H9 (cell line): Measurements from ENCODE around the gene COX5A. TPM values are rescaled to one million over a fixed set of nuclear protein-coding genes. Genes with fewer than 3 reads are reported as not detected.

Experiments used
- DNase-seq: peaks from one replicate; pipeline ENCODE4 v3.0.0-alpha.2; 2017
- H2AFZ ChIP-seq: one replicate; pipeline ENCODE4 v1.6.1; 2013; ENCODE audit warnings: mild to moderate bottlenecking, low read length, control low read depth, moderate library complexity
- H2AK5ac ChIP-seq: 2 replicates; pipeline ENCODE4 v1.6.1; 2013; ENCODE audit warnings: low read length, control low read depth, mixed read lengths; ENCODE audit not compliant: insufficient read length
- H2BK120ac ChIP-seq: one replicate; pipeline ENCODE4 v1.6.1; 2013; ENCODE audit warnings: low read depth, mild to moderate bottlenecking, low read length, control low read depth, inconsistent platforms; ENCODE audit not compliant: poor library complexity, severe bottlenecking
- H2BK12ac ChIP-seq: 2 replicates; pipeline ENCODE4 v1.6.1; 2013; ENCODE audit warnings: low read length, control low read depth, mixed read lengths, low read depth; ENCODE audit not compliant: insufficient read length
- H2BK15ac ChIP-seq: 2 replicates; pipeline ENCODE4 v1.6.1; 2013; ENCODE audit warnings: low read depth, low read length, control low read depth
- H2BK20ac ChIP-seq: one replicate; pipeline ENCODE4 v1.6.1; 2013; ENCODE audit warnings: low read depth, mild to moderate bottlenecking, low read length, control low read depth, inconsistent platforms; ENCODE audit not compliant: poor library complexity, severe bottlenecking
- H2BK5ac ChIP-seq: 2 replicates; pipeline ENCODE4 v1.6.1; 2013; ENCODE audit warnings: low read length, control low read depth, mixed read lengths; ENCODE audit not compliant: insufficient read length
- H3K14ac ChIP-seq: 2 replicates; pipeline ENCODE4 v1.6.1; 2013; ENCODE audit warnings: low read length, control low read depth; ENCODE audit not compliant: insufficient read depth
- H3K18ac ChIP-seq: 2 replicates; pipeline ENCODE4 v1.6.1; 2013; ENCODE audit warnings: low read depth, mild to moderate bottlenecking, mixed read lengths, low read length, control low read depth; ENCODE audit not compliant: insufficient read length
- H3K23ac ChIP-seq: 2 replicates; pipeline ENCODE4 v1.6.1; 2013; ENCODE audit warnings: low read length, control low read depth, mixed read lengths, low read depth; ENCODE audit not compliant: insufficient read length
- H3K23me2 ChIP-seq: 2 replicates; pipeline ENCODE4 v1.6.1; 2013; ENCODE audit warnings: low read depth, mild to moderate bottlenecking, mixed read lengths, low read length, control low read depth; ENCODE audit not compliant: insufficient read length, poor library complexity, severe bottlenecking
- H3K27ac ChIP-seq: 2 replicates; pipeline ENCODE4 v1.5.1; 2013; ENCODE audit warnings: low read length, control low read depth, mixed read lengths, low read depth; ENCODE audit not compliant: insufficient read length
- H3K27me3 ChIP-seq: 2 replicates; pipeline ENCODE4 v1.6.1; 2013; ENCODE audit warnings: low read length, control low read depth, inconsistent platforms; ENCODE audit not compliant: insufficient read depth
- H3K4ac ChIP-seq: 2 replicates; pipeline ENCODE4 v1.6.1; 2013; ENCODE audit warnings: low read depth, mild to moderate bottlenecking, control low read depth, inconsistent platforms, low read length, moderate library complexity
- H3K4me1 ChIP-seq: 2 replicates; pipeline ENCODE4 v1.6.1; 2013; ENCODE audit warnings: low read length, control low read depth, inconsistent platforms; ENCODE audit not compliant: insufficient read depth
- H3K4me2 ChIP-seq: 2 replicates; pipeline ENCODE4 v1.6.1; 2013; ENCODE audit warnings: low read length, control low read depth, mixed read lengths; ENCODE audit not compliant: insufficient read length, insufficient read depth
- H3K56ac ChIP-seq: 2 replicates; pipeline ENCODE4 v1.6.1; 2013; ENCODE audit warnings: low read depth, mild to moderate bottlenecking, mixed read lengths, low read length, control low read depth; ENCODE audit not compliant: insufficient read length
- H3K79me1 ChIP-seq: 2 replicates; pipeline ENCODE4 v1.6.1; 2013; ENCODE audit warnings: low read depth, mild to moderate bottlenecking, moderate library complexity, low read length, control low read depth, inconsistent platforms; ENCODE audit not compliant: insufficient read depth, poor library complexity, severe bottlenecking
- H3K79me2 ChIP-seq: 2 replicates; pipeline ENCODE4 v1.6.1; 2013; ENCODE audit warnings: low read length, control low read depth, inconsistent platforms; ENCODE audit not compliant: insufficient read depth
- H3K9ac ChIP-seq: 2 replicates; pipeline ENCODE4 v1.6.1; 2013; ENCODE audit warnings: low read length, control low read depth, mixed read lengths; ENCODE audit not compliant: insufficient read length; ENCODE audit errors: extremely low read depth
- H3K9me3 ChIP-seq: one replicate; pipeline ENCODE4 v1.6.1; 2013; ENCODE audit warnings: low read depth, low read length, inconsistent platforms; ENCODE audit not compliant: control insufficient read depth
- H3T11ph ChIP-seq: one replicate; pipeline ENCODE4 v1.6.1; 2013; ENCODE audit warnings: mild to moderate bottlenecking, low read length, control low read depth, inconsistent platforms
- H4K20me1 ChIP-seq: one replicate; pipeline ENCODE4 v1.6.1; 2013; ENCODE audit not compliant: control insufficient read depth, insufficient read length, insufficient read depth
- H4K5ac ChIP-seq: 2 replicates; pipeline ENCODE4 v1.6.1; 2013; ENCODE audit warnings: low read depth, mild to moderate bottlenecking, mixed read lengths, low read length, control low read depth; ENCODE audit not compliant: insufficient read length
- H4K8ac ChIP-seq: replicated peaks from 2 replicates; pipeline ENCODE4 v1.6.1; 2013; ENCODE audit warnings: low read length, control low read depth, mixed read lengths, low read depth; ENCODE audit not compliant: insufficient read length
- H4K91ac ChIP-seq: 2 replicates; pipeline ENCODE4 v1.6.1; 2013; ENCODE audit warnings: low read depth, mild to moderate bottlenecking, moderate library complexity, mixed read lengths, low read length, control low read depth; ENCODE audit not compliant: insufficient read length
- H3K27ac Mint-ChIP-seq, 3 experiments: 2 replicates in 2 of 3; 3 replicates in 1 of 3; pipeline ENCODE4 v1.8.0; 2020 to 2021; ENCODE audit warnings: mixed read lengths in 3 of 3, mild to moderate bottlenecking in 1 of 3, moderate library complexity in 1 of 3
- H3K27me3 Mint-ChIP-seq: 2 replicates; pipeline ENCODE4 v1.8.0; 2021; ENCODE audit warnings: low read depth, mild to moderate bottlenecking, moderate library complexity, mixed read lengths
- H3K36me3 Mint-ChIP-seq, 3 experiments: 2 replicates in 2 of 3; 3 replicates in 1 of 3; pipeline ENCODE4 v1.8.0; 2020 to 2021; ENCODE audit warnings: low read depth in 3 of 3, mixed read lengths in 3 of 3; ENCODE audit not compliant: insufficient read depth in 1 of 3
- H3K4me1 Mint-ChIP-seq, 2 experiments: 2 replicates each; pipeline ENCODE4 v1.8.0; 2020; ENCODE audit warnings: mixed read lengths in 2 of 2
- H3K4me3 Mint-ChIP-seq, 2 experiments: 2 replicates in 1 of 2; 3 replicates in 1 of 2; pipeline ENCODE4 v1.8.0; 2020 to 2021; ENCODE audit warnings: mild to moderate bottlenecking in 2 of 2, mixed read lengths in 2 of 2, moderate library complexity in 1 of 2
- H3K9me3 Mint-ChIP-seq, 2 experiments: 2 replicates in 1 of 2; 3 replicates in 1 of 2; pipeline ENCODE4 v1.8.0; 2020; ENCODE audit warnings: mild to moderate bottlenecking in 2 of 2, mixed read lengths in 2 of 2, moderate library complexity in 1 of 2
- WGBS: extraction: QIAGEN DNeasy Blood & Tissue Kit; methylation state at CpG from one replicate; pipeline ENCODE4 v1.1.7; 2013; ENCODE audit warnings: missing lambda C conversion rate, low lambda C conversion rate, mixed read lengths; ENCODE audit not compliant: insufficient read length; ENCODE audit errors: extremely low coverage; 5-methylcytosine and 5-hydroxymethylcytosine counted together
- total RNA-seq: library from RNA; stranded (reverse); gene quantifications from 2 replicates; pipeline ENCODE4 v1.2.1, GENCODE V29; 2021
- TF ChIP-seq, protein P1 (sequence below): fragments of 200-600 bp; sonication (generic); conservative IDR thresholded peaks from 3 replicates; pipeline ENCODE4 v1.8.0; 2021; ENCODE audit warnings: antibody characterized with exemption, mild to moderate bottlenecking

The COX5A gene
- total RNA-seq, 1 experiment from 2014 or later, result 331 TPM

DNA sequence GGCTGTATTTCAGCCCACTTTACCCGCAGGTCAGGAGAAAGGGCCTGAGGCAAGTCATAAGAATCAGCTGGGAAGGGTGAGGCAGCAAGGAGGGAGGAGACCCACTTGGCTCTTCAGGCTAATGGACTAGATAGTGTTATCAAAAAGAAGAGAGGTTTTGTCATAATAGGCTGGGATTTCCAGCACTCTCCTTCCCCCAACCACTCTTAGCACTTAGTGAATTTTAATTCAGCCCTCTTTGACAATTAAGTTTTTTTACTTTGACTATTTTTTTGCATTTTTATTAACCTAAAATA, 47.3 kb downstream of the COX5A start:
- Histone ChIP-seq H3K4me1 (no peaks in the 10 kb centered on the region), H3K27me3 (no peaks in the 10 kb centered on the region), H3K23ac (no peak overlapping the region), H2BK12ac (no peak overlapping the region), H3K27ac (no peak overlapping the region), H3T11ph (no peak overlapping the region), H2BK5ac (no peak overlapping the region), H2AFZ (no peak overlapping the region), H4K8ac (no peak overlapping the region), H4K5ac (no peak overlapping the region), H3K23me2 (peaks cover 11% of the 10 kb centered on the region), H2BK20ac (no peak overlapping the region), H3K56ac (no peak overlapping the region), H4K20me1 (no peaks in the 10 kb centered on the region), H4K91ac (no peak overlapping the region), H3K9me3 (no peaks in the 10 kb centered on the region), H3K14ac (no peak overlapping the region), H3K18ac (no peak overlapping the region), H2AK5ac (no peak overlapping the region), H3K9ac (peak overlapping the region; percentile 56), H3K4me2 (peak overlapping the region; percentile 69), H3K79me2 (no peaks in the 10 kb centered on the region), H3K4ac (no peak overlapping the region), H2BK120ac (no peak overlapping the region), H2BK15ac (no peak overlapping the region), H3K79me1 (no peaks in the 10 kb centered on the region)
- no CpG with 5 or more reads among the region's 1 CpG for WGBS
- no peak for DNase-seq
- TF ChIP-seq, protein P1, sequence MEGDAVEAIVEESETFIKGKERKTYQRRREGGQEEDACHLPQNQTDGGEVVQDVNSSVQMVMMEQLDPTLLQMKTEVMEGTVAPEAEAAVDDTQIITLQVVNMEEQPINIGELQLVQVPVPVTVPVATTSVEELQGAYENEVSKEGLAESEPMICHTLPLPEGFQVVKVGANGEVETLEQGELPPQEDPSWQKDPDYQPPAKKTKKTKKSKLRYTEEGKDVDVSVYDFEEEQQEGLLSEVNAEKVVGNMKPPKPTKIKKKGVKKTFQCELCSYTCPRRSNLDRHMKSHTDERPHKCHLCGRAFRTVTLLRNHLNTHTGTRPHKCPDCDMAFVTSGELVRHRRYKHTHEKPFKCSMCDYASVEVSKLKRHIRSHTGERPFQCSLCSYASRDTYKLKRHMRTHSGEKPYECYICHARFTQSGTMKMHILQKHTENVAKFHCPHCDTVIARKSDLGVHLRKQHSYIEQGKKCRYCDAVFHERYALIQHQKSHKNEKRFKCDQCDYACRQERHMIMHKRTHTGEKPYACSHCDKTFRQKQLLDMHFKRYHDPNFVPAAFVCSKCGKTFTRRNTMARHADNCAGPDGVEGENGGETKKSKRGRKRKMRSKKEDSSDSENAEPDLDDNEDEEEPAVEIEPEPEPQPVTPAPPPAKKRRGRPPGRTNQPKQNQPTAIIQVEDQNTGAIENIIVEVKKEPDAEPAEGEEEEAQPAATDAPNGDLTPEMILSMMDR, result no peak
- H3K27ac Mint-ChIP-seq, result peak overlapping the region in 2 of 3 experiments; percentile 94 to 96; a peak in 1 of 7 replicates
- H3K9me3 Mint-ChIP-seq, result no peaks in the 10 kb centered on the region; a peak in 1 of 5 replicates
- H3K27me3 Mint-ChIP-seq, result no peaks in the 10 kb centered on the region
- peak overlapping the region; percentile 86 to 90 for H3K4me3 Mint-ChIP-seq
- H3K36me3 Mint-ChIP-seq, result peaks cover 15 to 34% (median 29%) of the 10 kb centered on the region in 3 experiments; a peak in 6 of 7 replicates
- H3K4me1 Mint-ChIP-seq, result peaks cover 19 to 25% of the 10 kb centered on the region in 2 experiments
